NOMO-1 treated with DMSO at 0.1 percent for 48 hours (cell line): Measurements from ENCODE around the gene IQSEC3.

ENCODE experiments used
- DNase-seq: peaks from one replicate; lab custom pipeline; 2025; ENCODE audit not compliant: unreplicated experiment; lab: John Stamatoyannopoulos, UW

Gene IQSEC3

DNA sequence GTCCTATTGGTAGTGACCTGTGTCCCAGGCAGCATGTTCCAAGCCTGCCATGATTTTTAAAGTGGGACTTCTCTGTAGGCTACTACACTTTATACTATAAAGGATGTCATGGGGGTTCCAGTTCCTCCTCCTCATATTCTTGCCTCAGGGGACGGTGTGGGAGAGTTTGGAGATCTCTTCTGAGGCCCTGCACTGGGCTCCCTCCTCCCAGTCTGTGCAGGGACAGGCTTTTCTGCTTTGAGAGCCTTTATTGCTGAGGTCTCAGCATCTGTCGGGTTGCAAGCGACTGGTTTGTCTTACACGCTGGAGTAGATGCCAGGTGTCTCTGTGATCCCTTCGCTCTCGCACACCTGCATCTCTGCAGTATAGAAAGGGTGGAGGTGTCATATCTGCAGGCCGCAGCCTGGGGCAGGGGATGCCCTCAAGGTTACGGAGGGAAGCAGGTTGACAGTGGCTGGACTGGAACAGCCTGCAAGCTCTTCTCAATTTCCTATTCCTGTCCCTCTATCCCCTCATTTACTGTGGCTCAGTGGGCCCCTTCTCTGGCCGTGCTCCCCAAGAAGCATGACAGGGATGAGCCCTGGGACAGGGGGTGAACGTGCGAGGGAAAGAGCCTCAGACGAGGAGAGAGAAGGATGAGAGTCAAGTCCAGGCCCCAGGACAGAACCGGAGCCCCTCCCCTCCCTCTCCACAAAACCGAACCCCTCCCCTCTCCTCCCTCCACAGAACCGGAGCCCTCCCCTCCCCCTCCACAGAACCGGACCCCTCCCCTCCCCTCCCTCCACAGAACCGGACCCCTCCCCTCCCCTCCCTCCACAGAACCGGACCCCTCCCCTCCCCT is 96.1 kb downstream of the IQSEC3 start:
- no peak for DNase-seq

DNA sequence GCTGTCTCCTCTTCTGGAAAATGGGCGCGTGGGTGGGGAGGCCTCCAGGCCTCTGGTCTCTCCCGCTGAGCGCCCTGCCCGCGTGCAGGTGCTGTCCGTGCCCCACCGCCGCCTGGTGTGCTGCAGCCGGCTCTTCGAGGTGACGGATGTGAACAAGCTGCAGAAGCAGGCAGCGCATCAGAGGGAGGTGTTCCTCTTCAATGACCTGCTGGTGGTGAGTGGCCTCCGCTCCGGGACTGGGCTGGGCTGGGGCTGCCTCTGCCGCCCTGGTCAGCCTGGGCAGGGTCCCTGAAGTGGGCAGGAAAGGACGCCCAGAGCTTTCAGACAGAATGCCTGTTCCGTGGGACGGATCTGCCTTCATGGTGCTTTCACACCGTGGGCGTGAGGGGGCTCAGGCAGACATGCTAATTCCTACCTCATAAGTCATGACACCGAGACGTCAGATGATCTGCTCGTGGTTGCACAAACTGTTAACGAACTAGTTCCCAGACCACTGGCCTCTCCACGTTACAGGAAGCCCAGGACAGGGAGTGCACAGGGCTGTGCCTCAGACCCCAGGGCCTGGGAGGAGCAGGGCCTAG is 96.9 kb downstream of the IQSEC3 start:
- no peak for DNase-seq

DNA sequence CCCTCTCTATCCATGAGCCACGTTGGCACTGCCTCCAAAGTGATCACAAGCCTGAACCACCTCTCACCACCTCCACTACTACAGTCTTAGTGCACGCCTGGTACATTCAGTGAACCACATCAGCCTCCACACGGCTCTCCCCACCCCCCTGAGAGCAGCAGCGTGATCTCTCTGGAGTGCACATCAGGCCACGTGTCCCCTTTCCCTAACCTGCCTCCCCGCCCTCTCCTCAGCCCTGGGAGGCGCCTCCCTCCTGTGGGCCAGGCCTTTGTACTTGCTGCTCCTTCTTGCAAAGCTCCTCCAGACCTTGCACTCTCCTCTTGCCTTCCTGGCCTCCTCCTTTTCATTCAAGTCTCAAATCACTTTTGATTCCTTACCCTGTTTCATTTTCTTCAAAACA is 97.6 kb downstream of the IQSEC3 start:
- DNase-seq = no peak

- no peak for DNase-seq
Observed at GRCh38 chr12:165862-166368, 99.3 kb downstream of the IQSEC3 start.

DNA sequence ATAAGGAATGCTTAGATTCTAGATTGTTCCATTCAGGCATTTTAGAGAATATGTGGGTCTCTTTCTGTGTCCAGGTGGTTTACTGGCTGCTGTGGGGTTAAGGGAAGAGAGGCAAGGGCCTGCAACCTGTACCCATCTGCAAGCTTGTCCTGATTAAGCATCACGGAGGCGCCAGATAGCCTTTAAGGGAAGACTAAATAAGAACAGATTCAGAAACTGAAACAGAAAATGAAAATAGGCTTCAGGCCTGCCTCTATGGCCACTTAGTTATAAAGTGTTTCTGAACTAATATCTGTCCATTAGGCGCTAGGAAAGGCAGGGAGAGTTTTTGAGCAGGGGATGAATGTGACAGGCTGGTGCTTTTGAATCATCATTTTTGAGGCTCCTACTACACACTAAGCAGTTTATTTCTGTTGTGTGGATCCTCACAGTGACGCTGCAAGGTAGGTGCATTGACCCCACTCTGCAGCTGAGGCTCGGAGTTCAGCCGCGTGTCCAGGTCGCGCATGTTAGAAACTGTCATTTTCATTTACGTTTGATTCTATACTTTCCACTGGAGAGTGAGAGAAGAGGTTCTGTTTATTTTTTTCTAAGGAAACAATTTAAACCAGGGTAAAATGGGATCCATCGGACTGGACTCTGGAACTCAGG is 100.0 kb downstream of the IQSEC3 start:
- DNase-seq = no peak

GRCh38 chr12:167959-168600 is 101.5 kb downstream of the IQSEC3 start:
- no peak for DNase-seq

DNA sequence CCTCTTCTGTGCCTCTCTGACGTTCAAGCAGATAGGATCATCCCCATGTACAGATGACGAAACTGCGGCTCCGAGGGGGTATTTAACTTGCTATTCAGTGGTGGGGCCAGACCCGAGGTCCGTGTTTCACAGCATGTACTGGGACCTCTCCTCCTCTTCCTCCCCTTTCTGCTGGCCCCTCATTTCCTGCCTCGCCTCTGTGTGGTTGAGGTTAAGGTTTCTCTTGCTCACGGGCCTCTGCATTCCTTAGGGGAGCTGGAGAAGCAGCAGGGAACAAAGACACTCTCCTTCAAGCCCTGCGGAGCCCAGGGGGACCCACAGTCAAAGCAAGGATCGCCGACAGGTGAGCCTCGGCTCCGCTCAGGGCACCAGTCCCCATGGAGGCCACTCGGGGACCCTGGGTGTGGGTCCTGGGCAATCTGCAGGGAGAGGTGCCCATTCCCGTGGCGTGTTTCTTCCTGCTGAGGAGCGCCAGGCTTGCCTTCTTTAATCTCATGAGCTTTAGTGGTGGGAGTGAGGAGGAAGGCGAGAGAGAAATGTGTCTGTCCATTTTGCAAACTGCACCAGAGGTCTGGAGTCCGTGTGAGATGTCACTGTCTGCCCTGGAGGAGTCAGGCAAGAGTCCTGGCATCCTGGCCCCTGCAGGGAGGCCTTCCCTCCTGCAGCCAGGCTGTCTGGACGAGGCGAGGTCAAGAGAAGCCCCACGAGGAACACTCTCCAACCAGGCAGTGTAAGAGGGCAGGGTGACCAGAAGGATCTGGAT is 102.4 kb downstream of the IQSEC3 start:
- DNase-seq = peak; percentile 32

- DNase-seq = no peak
Observed at GRCh38 chr12:169528-170370, 103.2 kb downstream of the IQSEC3 start.

DNA sequence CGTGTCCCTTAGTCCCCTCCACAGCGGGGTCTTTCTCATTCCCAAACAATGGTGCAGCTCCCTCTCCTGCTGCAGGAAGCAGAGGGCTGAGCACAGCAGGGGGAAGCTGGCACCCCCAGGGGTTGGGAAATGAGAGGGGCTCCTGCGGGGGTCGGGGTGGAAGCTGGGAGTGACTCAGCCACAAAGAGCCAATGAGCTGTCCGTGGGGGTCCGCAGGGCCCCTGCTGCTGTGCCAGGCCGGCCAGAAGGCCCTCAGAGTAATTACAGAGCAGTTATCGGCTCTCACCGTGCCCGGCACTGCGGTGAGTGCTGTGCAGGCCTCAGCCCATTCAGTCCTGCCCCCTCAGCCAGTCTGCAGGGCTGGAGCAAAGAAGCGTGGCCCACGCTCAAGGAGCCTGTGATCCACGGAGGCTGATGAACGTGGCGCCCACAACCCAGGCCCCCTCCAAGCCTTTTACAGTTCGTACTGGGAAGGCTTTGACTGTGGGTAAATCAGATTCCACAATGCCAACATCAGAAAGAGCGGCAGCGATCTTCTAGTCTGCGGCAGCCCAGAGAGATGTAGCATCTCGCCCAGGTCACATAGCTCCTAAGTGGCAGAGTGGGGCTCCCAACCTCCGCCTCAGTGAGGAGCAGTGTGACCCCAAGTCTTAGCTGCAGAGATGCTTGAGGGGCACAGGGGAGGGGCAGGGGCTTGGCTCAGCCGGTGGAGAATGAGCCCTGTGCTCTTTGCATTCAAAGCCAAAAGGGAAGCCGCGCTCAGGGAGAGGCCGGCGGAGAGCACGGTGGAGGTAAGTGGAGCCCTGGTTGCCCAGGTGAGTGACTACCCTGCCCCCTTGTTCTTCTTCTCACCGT is 104.0 kb downstream of the IQSEC3 start:
- no peak for DNase-seq

- DNase-seq = no peak
Observed at GRCh38 chr12:171276-171675, 104.7 kb downstream of the IQSEC3 start.

GRCh38 chr12:171743-172676 is 105.4 kb downstream of the IQSEC3 start:
- no peak for DNase-seq

- peak; percentile 54 for DNase-seq
Observed at GRCh38 chr12:172732-173161, 106.2 kb downstream of the IQSEC3 start.

DNA sequence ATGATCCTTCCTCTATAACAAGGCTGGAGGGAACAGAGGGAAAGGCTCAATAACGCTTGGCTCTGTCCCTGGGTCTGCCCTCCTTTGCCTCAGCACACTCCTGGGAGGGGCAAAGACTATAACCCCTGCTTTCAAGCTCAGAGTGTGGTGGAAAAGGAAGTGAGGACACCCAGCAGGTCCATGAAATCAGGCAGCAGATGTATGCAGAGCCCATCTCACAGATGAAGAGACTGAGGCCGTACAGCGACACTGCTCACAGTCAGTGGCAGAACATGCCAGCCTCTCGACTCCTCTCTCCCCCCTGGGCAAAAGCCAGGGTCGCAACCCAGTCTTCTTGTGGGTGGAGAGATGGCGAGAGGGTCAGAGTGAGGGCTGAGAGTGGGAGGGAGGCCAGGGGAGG is 107.6 kb downstream of the IQSEC3 start:
- DNase-seq = no peak

DNA sequence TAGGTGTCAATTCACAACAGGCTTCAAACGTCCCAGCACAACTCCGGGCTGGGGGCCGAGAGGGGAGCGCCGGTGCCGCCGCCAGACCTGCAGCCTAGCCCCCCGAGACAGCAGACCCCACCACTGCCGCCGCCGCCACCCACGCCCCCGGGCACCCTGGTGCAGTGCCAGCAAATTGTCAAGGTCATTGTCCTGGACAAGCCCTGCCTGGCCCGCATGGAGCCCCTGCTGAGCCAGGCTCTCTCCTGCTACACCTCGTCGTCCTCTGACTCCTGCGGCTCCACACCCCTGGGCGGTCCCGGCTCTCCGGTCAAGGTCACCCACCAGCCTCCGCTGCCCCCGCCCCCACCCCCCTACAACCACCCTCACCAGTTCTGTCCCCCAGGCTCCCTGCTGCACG is 108.0 kb downstream of the IQSEC3 start:
- no peak for DNase-seq

DNA sequence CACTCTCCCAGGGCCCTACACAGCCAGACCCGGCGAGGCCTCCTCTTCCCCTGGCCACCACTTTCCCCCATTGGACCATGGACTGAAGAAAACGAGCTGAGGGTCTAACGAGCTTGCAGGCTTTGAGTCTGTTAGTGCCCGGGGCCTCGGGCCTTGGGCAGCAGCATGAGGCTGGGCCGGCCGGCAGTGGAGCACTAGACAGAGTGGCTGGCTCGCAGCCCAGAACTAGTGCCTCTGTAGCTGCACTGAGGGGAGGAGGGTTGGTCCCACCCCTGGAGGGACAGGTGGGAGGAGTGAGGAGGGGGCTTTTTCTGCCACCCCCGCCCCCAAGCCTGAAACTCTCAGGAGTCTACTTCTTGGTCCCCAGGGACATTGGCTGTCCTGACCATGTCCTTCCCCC is 108.7 kb downstream of the IQSEC3 start:
- DNase-seq = no peak

DNA sequence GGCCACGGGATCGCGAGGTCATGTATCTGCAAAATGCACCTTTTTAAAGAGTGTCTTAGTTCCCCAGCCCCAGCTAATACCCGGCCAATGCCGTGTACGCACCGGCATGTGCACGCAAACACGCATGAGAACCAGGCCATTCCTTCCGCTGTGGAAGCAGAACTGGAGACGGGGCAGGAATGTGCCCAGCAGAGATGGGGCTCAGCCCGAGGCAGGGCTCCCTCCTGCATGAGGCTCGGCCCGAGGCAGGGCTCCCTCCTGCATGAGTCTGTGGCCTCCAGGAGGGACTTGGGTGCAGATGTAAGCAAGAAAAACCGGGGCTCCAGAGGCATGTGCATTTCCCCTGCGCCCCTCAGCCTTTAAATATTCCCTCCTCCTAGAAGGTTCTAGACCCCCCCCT is 109.2 kb downstream of the IQSEC3 start:
- DNase-seq = no peak

DNA sequence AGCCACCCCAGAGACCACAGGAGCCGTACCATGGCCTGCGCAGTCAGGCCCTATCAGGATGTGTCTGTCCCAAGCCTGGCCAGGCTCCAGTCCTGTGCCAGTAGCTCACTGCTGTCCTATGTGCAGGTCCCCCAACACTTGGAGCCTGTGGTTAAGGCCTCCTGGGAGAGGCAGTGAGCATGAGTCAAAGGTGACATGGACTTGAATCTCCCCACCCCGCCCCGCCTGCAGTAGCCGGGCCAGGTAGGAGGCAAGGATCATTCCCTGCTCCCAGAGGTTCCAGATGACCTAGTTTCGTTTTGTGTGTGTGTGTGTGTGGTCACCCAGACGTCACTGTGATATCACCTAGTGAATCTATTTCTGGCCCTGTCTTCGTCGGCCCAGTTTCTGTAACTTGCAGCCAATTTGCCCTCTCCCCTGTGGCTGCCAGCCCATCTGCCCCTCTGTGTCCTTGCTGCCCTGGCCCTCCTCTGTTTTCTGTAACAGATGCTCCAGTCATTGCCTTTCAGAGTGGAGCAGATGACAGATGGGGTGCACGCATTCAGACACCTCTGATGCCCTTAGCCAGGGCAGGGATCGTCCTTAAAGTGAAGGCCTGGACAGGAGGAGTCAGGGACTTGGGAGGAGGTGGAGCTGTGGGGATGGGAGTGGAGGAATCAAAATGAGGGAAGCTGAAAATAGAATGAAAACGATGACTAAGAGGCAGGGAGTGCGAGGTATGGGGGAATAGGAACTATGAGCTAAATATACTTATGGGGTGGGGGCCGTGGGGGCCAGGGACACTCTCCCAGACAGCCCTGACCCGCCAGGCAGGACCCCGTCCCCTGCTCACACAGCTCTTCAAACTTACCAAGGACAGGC is 110.0 kb downstream of the IQSEC3 start:
- DNase-seq = no peak
